H7 (cell line): ENCODE measurements around the gene HINT3. TPM values are rescaled to one million over a fixed set of nuclear protein-coding genes. Genes with fewer than 3 reads are reported as not detected.
"Not testable (repeated sequence)": the region's sequence is repeated elsewhere in the genome, so short reads cannot be mapped to it uniquely, and the experiment has no call there.

ENCODE experiments used
- DNase-seq: peaks from one replicate; pipeline ENCODE4 v3.0.0; 2012
- H3K27me3 ChIP-seq: 2 replicates; pipeline ENCODE4 v1.6.0; 2011; ENCODE audit warnings: mild to moderate bottlenecking, low read length; ENCODE audit not compliant: control insufficient read depth, insufficient read depth
- H3K36me3 ChIP-seq: replicated peaks from 2 replicates; pipeline ENCODE4 v1.5.1; 2011; ENCODE audit warnings: low read length; ENCODE audit not compliant: control insufficient read depth, insufficient read depth
- H3K4me3 ChIP-seq: 2 replicates; pipeline ENCODE4 v1.5.1; 2011; ENCODE audit warnings: low read depth, mild to moderate bottlenecking, control low read depth, low read length, moderate library complexity; ENCODE audit not compliant: insufficient read depth
- total RNA-seq: library from RNA; depleted of rRNA; stranded (reverse); fragments of >200 nt; shearing (Covaris generic); gene quantifications from 2 replicates; pipeline ENCODE4 v1.2.3, GENCODE V29; 2014

HINT3 gene
- total RNA-seq, 1 experiment from 2014 or later = 13.8 TPM

GRCh38 chr6:125988280-125988679 is 31.7 kb downstream of the HINT3 start:
- H3K36me3 ChIP-seq = no peaks in the 10 kb centered on the region
- no peak overlapping the region for H3K4me3 ChIP-seq
- no peak for DNase-seq
- H3K27me3 ChIP-seq = no peaks in the 10 kb centered on the region

- no peaks in the 10 kb centered on the region for H3K27me3 ChIP-seq
- H3K36me3 ChIP-seq = no peaks in the 10 kb centered on the region
- H3K4me3 ChIP-seq = no peak overlapping the region
- DNase-seq = no peak
Measured at GRCh38 chr6:125989631-125990030, 33.1 kb downstream of the HINT3 start.

GRCh38 chr6:125991653-125992052 is 35.1 kb downstream of the HINT3 start:
- H3K4me3 ChIP-seq = no peak overlapping the region
- no peaks in the 10 kb centered on the region for H3K27me3 ChIP-seq
- H3K36me3 ChIP-seq = no peaks in the 10 kb centered on the region
- DNase-seq = no peak

- Histone ChIP-seq H3K27me3 (no peaks in the 10 kb centered on the region), H3K36me3 (no peaks in the 10 kb centered on the region; the same call in none of the 2 replicates)
Measured at GRCh38 chr6:125994670-125995488, 38.3 kb downstream of the HINT3 start.

DNA sequence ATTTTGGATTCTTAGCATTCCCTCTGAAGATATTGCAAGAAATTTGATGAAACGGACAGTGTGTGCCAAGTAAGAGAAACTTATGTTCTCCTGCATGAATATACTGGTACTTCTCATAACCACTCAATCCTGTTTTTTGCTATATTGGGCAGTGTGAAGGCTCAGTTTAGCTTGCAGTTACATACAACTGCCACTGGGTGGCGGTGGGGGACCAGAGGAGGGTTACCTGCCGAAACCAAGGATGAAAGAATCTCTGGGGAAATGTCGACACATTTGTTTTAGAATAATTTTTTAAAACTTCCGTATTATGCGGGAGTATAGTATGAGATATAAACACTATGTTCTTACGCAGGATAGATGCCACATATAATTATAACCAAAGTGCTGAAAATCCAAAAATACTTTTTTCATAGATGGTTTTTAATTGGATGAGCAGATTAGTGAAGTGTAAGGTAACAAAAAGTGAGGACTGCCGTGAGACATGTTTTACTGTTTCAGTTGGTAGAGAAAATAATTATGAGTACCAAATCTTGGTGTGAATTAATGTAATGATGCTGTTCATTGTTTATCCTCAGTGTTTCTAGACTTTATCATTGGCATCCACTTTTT is 39.5 kb downstream of the HINT3 start:
- Histone ChIP-seq H3K36me3 (peaks cover 2% of the 10 kb centered on the region), H3K4me3 (no peak overlapping the region), H3K27me3 (no peaks in the 10 kb centered on the region)
- peak; percentile 47 for DNase-seq

More at GRCh38 chr6:125994670-125995488, 38.3 kb downstream of the HINT3 start:
- DNase-seq = no peak
- H3K4me3 ChIP-seq = no peak overlapping the region

DNA sequence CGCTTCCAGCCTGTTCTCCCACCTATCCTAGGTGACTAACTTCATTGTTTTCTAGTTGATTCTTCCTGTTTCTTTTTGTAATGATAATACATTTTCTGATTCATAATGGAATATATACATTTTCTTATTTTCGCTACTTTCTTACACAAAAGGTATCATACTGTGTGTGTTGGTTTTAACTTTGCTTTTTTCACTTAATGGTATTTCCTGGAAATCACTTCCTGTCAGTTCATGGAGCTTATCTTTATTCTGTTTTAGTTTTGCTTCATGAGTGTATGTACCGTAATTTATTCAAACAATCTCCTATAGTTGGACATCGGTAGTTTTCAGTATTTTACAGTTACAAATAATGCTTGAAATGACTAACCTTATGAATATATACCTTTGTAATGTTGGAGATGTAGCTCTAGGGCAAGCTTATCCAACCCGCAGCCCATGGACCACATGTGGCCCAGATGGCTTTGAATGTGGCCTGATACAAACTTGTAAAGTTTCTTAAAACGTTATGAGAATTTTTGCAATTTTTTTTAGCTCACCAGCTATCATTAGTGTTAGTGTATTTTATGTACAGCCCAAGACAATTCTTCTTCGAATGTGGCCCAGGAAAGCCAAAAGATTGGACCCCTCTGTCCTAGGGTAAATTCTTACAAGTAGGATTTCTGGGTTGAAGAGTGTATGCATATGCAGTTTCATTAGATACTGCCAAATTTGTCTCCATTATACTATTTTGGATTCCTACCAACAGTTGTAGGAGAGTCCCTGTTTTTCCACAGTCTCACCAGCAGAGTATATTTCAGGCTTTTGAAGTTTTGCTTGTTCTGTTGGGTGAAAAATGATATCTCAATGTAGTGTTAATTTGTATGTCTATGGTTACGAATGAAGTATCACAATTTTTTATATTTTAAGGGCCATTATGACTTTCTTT is 46.4 kb downstream of the HINT3 start:
- peaks cover 5% of the 10 kb centered on the region for H3K36me3 ChIP-seq
- H3K4me3 ChIP-seq = no peak overlapping the region
- no peaks in the 10 kb centered on the region for H3K27me3 ChIP-seq
- no peak for DNase-seq

- no peak for DNase-seq
- Histone ChIP-seq H3K4me3 (no peak overlapping the region), H3K36me3 (peaks cover 13% of the 10 kb centered on the region)
Measured at GRCh38 chr6:126007800-126008199, 51.2 kb downstream of the HINT3 start.

GRCh38 chr6:126010040-126010439 is 53.5 kb downstream of the HINT3 start:
- no peak for DNase-seq
- Histone ChIP-seq H3K27me3 (no peaks in the 10 kb centered on the region), H3K4me3 (no peak overlapping the region), H3K36me3 (peaks cover 15% of the 10 kb centered on the region)

More at GRCh38 chr6:126007800-126008199, 51.2 kb downstream of the HINT3 start:
- H3K27me3 ChIP-seq = no peaks in the 10 kb centered on the region

DNA sequence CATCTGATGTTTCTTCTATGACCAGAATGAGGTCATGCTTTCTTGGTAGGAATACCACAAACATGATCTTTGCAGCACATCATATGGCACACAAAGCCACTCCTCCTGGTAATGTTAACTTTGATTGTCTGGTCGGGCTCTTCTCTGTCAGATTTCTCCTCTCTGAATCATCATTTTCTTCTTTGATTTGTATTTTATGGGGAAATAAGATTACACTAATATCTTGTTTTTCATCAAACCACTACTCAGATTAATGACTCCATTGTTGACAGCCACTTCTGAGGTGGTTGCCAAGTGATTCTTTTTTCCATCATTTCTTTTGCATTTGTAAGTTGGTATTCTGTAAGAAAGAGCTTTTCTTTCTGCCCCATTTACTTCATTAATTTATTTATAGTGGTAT is 59.3 kb downstream of the HINT3 start:
- H3K36me3 ChIP-seq = peaks cover 12% of the 10 kb centered on the region
- DNase-seq = no peak
- H3K4me3 ChIP-seq = no peak overlapping the region
- H3K27me3 ChIP-seq = no peaks in the 10 kb centered on the region

DNA sequence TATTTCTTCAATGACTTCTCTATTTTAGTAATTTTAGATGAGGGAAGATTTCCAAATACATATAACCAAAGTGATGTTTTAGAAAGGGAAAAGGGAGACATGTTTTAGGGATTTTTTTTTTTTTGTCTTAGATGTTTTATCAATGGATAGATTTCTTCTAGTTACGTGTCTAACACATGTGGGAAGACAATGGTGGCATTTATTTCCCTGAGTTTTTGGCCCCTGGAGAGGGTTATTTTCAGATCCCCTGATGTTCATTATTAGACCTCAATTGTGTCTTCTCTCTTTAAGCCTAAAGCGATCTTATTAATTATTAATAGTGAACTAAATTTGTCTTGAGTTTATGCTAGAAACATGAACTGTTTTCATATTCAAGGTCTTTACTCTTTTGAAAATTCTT is 60.0 kb downstream of the HINT3 start:
- Histone ChIP-seq H3K36me3 (peaks cover 12% of the 10 kb centered on the region), H3K4me3 (no peak overlapping the region), H3K27me3 (no peaks in the 10 kb centered on the region)
- DNase-seq = no peak

- peaks cover 8% of the 10 kb centered on the region for H3K36me3 ChIP-seq
- DNase-seq = no peak
Measured at GRCh38 chr6:126017668-126018067, 61.1 kb downstream of the HINT3 start.

GRCh38 chr6:126020305-126021050 is 63.9 kb downstream of the HINT3 start:
- peaks cover 8% of the 10 kb centered on the region for H3K36me3 ChIP-seq

More at GRCh38 chr6:126017668-126018067, 61.1 kb downstream of the HINT3 start:
- Histone ChIP-seq H3K27me3 (no peaks in the 10 kb centered on the region), H3K4me3 (no peak overlapping the region)

GRCh38 chr6:126023474-126023873 is 66.9 kb downstream of the HINT3 start:
- H3K36me3 ChIP-seq, H3K4me3 ChIP-seq, DNase-seq, H3K27me3 ChIP-seq: not testable (repeated sequence)

More at GRCh38 chr6:126020305-126021050, 63.9 kb downstream of the HINT3 start:
- H3K27me3 ChIP-seq = no peaks in the 10 kb centered on the region
- DNase-seq = no peak
- H3K4me3 ChIP-seq = no peak overlapping the region

DNA sequence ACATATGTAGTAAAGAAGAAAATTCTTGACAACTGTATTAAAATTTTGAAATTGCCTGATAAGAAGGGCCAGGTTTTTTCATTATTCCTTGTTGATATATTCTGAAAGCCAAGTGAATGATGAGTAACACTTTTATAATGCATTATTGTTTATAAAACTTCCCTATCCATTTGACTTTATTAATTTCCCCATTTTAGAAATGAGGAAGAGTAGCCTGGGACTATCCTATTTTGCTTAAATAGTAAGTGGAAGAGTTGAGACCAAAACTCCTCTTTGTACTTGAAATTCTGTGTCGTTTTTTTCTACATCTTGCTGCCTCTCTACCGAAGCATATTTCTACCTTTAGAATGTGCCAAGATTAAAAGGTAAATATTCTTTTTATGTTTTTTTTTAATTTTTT is 69.4 kb downstream of the HINT3 start:
- peaks cover 5% of the 10 kb centered on the region for H3K36me3 ChIP-seq
- DNase-seq = no peak
- H3K27me3 ChIP-seq = no peaks in the 10 kb centered on the region
- no peak overlapping the region for H3K4me3 ChIP-seq
